ENCODE data around the gene NRIP3.
A peak's percentile ranks its signal among the peaks of the same experiment; 100 is the strongest.

NRIP3 gene

DNA sequence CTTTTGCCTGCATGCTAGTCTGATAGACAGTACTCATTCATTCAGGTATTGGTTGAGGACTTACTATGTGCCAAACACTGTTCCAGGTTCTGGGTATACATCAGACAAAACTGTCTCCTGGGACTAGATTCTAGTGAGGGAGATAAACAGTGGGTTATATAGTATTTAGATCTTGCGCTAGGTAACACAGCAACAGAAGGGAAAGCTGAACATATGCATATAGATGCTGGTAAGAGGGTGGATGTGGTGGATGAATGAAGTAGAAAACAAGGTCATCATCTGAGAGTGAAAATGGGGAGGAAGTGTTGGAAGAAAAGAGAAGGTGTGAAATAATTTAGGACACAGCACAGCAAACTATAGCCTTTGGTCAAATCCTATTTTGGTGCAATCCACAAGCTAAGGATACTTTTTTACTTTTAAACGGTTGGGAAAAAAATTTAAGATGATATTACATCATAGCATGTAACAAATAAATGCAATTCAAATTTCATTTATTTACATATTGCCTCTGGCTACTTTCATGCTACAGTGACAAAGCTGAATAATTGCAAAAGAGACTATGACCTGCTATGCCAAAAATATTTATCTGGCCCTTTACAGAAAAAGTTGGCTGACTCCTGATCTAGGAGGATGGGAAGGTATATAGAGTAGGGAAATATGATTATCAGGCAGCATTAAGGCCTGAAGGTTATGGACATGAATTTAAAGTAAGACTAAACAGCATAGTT, 32.4 kb downstream of the NRIP3 start:
- Mint-ChIP-seq H3K27me3 (ENCODE audit: low read depth) (no peaks in the 10 kb centered on the region), H3K4me3 (no peak overlapping the region), H3K27ac (no peak overlapping the region), H3K36me3 (ENCODE audit: low read depth) (no peaks in the 10 kb centered on the region), H3K4me1 (ENCODE audit: low read depth) (peaks cover 2% of the 10 kb centered on the region), H3K9me3 (no peaks in the 10 kb centered on the region)

DNA sequence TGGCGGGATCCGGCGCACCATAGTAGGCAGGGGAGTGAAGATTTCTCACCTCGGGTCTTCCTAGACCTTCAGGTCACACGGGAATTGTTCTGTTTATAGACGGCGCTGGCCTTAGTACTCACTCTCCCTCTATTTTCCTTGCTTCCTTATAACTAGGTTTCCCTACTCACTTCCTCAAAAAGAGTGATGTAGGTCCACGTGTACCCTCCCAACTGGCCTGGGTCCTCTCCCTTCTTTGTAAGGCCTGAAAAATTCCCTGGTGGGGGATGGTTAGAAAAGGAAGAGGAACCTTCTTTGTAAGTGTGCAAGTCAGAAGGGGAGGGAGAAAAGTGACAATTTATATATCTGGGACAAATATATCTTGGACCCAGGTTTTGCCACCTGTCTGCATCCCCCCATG, 36.6 kb downstream of the NRIP3 start:
- Mint-ChIP-seq H3K4me3 (no peak overlapping the region), H3K27me3 (ENCODE audit: low read depth) (no peaks in the 10 kb centered on the region), H3K27ac (no peak overlapping the region)

GRCh38 chr11:8964324-8965320, 39.2 kb downstream of the NRIP3 start, which contains the start of gene TMEM9B:
TMEM9B (minus strand) TSS chr11:8964442; CDS start chr11:8964313, 129 bp downstream.
- H3K4me1 Mint-ChIP-seq (ENCODE audit: low read depth): peaks cover 24% of the 10 kb centered on the region
- peaks cover 9% of the 10 kb centered on the region for H3K36me3 Mint-ChIP-seq (ENCODE audit: low read depth)
- peak within 1 kb of the TSS; percentile 98 for H3K4me3 Mint-ChIP-seq
- H3K27ac Mint-ChIP-seq: peak within 1 kb of the TSS; percentile 94
- no peaks in the 10 kb centered on the region for H3K27me3 Mint-ChIP-seq (ENCODE audit: low read depth)
- H3K9me3 Mint-ChIP-seq: no peaks in the 10 kb centered on the region

More for the DNA sequence above, 36.6 kb downstream of the NRIP3 start:
- Mint-ChIP-seq H3K4me1 (ENCODE audit: low read depth) (peaks cover 22% of the 10 kb centered on the region), H3K9me3 (no peaks in the 10 kb centered on the region), H3K36me3 (ENCODE audit: low read depth) (peaks cover 6% of the 10 kb centered on the region)

DNA sequence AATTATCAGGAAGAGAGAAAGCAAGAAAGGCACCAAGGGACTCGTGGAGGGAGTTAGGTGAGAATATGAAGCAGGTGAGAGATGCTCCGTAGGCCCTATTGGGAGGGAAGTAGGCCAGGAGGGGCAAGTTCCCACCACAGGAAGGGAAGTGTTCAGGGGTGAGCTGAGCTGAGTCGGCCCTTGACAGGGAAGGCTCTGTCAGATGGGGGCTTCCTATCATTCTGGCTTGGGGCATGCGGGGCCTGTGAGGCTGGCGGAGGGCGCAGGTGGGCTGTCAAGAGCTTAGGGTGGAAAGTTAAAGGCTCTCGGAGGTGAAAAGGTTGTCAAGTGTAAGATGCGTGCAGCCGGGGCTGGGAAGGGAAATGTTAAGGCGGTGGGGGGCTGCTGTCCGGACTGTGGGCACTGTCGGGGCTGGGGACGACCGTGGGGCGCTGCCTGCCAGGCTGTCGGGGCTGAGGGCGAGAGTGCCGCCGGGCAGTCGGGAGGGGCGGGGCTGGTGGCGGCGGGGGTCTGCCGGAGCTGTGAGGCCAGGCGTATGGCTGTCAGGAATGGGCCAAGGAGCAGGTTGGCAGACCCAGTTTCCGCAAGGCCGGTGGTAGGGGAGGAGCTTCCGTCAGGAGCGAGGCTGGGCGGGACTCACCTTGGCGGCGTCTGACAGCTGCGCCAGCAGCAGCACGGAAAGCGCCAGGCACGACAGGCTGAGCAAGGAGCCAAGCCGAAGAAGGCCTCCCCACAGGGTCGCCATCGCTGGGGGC, 40.1 kb downstream of the NRIP3 start:
- Mint-ChIP-seq H3K27ac (peak overlapping the region; percentile 94), H3K36me3 (ENCODE audit: low read depth) (peaks cover 9% of the 10 kb centered on the region), H3K4me1 (ENCODE audit: low read depth) (peaks cover 29% of the 10 kb centered on the region), H3K27me3 (ENCODE audit: low read depth) (no peaks in the 10 kb centered on the region), H3K4me3 (peak overlapping the region; percentile 98), H3K9me3 (no peaks in the 10 kb centered on the region)

DNA sequence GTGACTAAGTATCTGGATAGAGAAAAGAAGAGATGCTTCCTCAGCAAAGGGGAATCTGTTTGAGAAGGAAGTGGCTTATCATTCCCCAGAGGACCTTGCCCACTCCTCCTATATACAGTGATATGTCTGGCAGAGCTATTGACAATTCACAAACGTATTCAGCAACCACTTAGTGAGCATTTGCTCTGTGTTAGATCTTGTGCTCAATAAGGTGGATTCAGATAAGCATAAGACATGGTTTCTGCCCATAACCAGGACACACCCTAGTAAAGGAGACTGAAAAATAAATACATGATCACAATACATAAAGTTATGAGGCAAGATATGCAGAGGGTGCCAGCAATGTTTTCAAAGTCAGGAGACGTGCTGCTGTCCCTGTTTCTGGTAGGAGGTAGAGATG, 41.0 kb downstream of the NRIP3 start:
- peak overlapping the region; percentile 98 for H3K4me3 Mint-ChIP-seq
- peaks cover 29% of the 10 kb centered on the region for H3K4me1 Mint-ChIP-seq (ENCODE audit: low read depth)
- peak overlapping the region; percentile 94 for H3K27ac Mint-ChIP-seq
- H3K36me3 Mint-ChIP-seq (ENCODE audit: low read depth): peaks cover 9% of the 10 kb centered on the region
- H3K9me3 Mint-ChIP-seq: no peaks in the 10 kb centered on the region
- H3K27me3 Mint-ChIP-seq (ENCODE audit: low read depth): no peaks in the 10 kb centered on the region

GRCh38 chr11:8961401-8961800, 42.4 kb downstream of the NRIP3 start:
- Mint-ChIP-seq H3K9me3 (no peaks in the 10 kb centered on the region), H3K4me3 (no peak overlapping the region), H3K4me1 (ENCODE audit: low read depth) (peaks cover 36% of the 10 kb centered on the region), H3K27ac (peak overlapping the region; percentile 2), H3K36me3 (ENCODE audit: low read depth) (peaks cover 16% of the 10 kb centered on the region), H3K27me3 (ENCODE audit: low read depth) (no peaks in the 10 kb centered on the region)

- H3K4me3 Mint-ChIP-seq: no peak overlapping the region
- peak overlapping the region; percentile 4 for H3K27ac Mint-ChIP-seq
- no peaks in the 10 kb centered on the region for H3K9me3 Mint-ChIP-seq
- H3K27me3 Mint-ChIP-seq (ENCODE audit: low read depth): no peaks in the 10 kb centered on the region
- H3K4me1 Mint-ChIP-seq (ENCODE audit: low read depth): peaks cover 30% of the 10 kb centered on the region
- peaks cover 25% of the 10 kb centered on the region for H3K36me3 Mint-ChIP-seq (ENCODE audit: low read depth)
These were observed 44.1 kb downstream of the NRIP3 start for GRCh38 chr11:8959546-8960166.

GRCh38 chr11:8956860-8957259, 46.9 kb downstream of the NRIP3 start:
- no peaks in the 10 kb centered on the region for H3K27me3 Mint-ChIP-seq (ENCODE audit: low read depth)
- no peak overlapping the region for H3K4me3 Mint-ChIP-seq
- H3K4me1 Mint-ChIP-seq (ENCODE audit: low read depth): peaks cover 20% of the 10 kb centered on the region
- H3K9me3 Mint-ChIP-seq: no peaks in the 10 kb centered on the region
- H3K27ac Mint-ChIP-seq: no peak overlapping the region
- peaks cover 30% of the 10 kb centered on the region for H3K36me3 Mint-ChIP-seq (ENCODE audit: low read depth)

- no peak overlapping the region for H3K4me3 Mint-ChIP-seq
- peaks cover 2% of the 10 kb centered on the region for H3K4me1 Mint-ChIP-seq (ENCODE audit: low read depth)
- H3K27ac Mint-ChIP-seq: no peak overlapping the region
- H3K27me3 Mint-ChIP-seq (ENCODE audit: low read depth): peaks cover 3% of the 10 kb centered on the region
- peaks cover 35% of the 10 kb centered on the region for H3K36me3 Mint-ChIP-seq (ENCODE audit: low read depth)
- no peaks in the 10 kb centered on the region for H3K9me3 Mint-ChIP-seq
These were observed 54.9 kb downstream of the NRIP3 start for GRCh38 chr11:8948886-8949285.

DNA sequence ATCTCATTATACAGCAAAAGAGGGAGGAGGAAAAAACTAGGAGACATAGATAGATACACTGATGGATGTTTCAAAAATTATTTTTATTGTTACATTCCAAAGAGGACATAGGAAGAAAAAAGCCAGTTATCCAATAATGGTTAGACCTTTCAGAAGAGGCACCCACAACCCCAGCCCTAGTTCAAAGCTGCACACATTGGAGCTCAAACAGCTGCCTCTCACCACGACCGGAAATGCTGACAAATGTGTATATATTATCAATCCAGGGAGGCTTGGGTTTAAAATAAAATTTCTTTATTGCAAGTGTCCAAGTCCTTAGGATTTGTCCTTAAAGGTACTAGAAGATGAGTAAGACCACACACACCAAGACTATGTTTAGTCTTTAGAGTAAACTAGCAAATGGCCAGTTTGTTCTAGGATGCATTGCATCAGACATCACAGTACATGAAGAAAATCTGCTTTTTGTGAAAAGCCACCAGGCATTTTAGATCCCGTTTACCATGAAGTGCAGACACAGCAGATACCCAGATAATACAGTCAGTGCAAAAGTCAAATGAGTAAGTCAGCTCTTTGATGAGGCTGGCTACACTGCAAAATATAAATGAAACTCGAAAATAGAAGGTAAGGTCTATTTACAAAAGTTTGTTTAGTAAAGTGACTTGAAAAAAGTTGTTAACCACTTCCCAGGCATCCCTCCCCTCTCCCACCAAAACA, 56.4 kb downstream of the NRIP3 start:
- no peak overlapping the region for H3K4me3 Mint-ChIP-seq
- peaks cover 27% of the 10 kb centered on the region for H3K36me3 Mint-ChIP-seq (ENCODE audit: low read depth)
- H3K4me1 Mint-ChIP-seq (ENCODE audit: low read depth): peaks cover 2% of the 10 kb centered on the region
- no peaks in the 10 kb centered on the region for H3K9me3 Mint-ChIP-seq
- H3K27me3 Mint-ChIP-seq (ENCODE audit: low read depth): peaks cover 7% of the 10 kb centered on the region
- H3K27ac Mint-ChIP-seq: no peak overlapping the region

GRCh38 chr11:8942518-8943066, 61.2 kb downstream of the NRIP3 start, which contains the start of gene ASCL3:
ASCL3 (minus strand) TSS chr11:8943016; CDS start chr11:8938161, 4,855 bp downstream.
- Mint-ChIP-seq H3K27me3 (ENCODE audit: low read depth) (peaks cover 16% of the 10 kb centered on the region), H3K4me1 (ENCODE audit: low read depth) (no peaks in the 10 kb centered on the region), H3K4me3 (no peak within 1 kb of the TSS), H3K36me3 (ENCODE audit: low read depth) (peaks cover 10% of the 10 kb centered on the region), H3K27ac (no peak within 1 kb of the TSS), H3K9me3 (no peaks in the 10 kb centered on the region)

DNA sequence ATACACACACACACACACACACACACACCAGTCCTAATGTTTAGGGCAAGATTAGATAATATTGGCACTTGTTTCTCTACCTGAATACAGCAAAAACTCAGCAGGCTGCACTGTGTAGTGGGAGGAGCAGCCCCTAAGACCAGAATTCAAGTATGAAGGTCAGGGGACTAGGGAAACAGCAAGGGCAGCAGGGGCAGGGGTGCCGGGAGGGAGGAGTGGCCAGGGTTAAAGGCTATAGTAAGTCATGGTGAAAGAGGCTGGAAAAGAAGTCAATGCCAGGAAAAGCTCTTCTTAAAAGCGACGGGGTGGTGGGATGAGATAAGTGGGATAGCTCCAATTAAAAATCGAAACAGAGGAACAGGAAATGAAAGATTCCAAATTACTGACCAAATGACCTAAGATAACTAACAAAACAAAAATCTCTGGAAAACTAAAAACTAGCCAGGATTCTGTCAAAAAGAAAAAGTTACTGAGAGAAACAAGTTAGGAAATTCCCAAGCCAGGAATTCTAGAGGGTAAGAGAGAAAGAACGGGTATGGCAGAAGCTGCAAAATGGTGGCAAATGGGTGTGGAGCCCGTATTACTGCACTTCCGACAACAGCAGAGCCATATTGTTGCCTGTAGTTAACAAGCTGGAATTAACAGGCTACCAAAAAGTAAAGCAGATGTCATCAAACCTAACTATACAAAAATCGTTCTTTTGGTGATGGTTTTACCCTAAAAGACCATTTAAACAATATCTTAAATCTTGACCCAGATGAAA, 62.3 kb downstream of the NRIP3 start:
- peaks cover 3% of the 10 kb centered on the region for H3K4me1 Mint-ChIP-seq (ENCODE audit: low read depth)
- H3K4me3 Mint-ChIP-seq: no peak overlapping the region
- no peak overlapping the region for H3K27ac Mint-ChIP-seq
- peaks cover 16% of the 10 kb centered on the region for H3K27me3 Mint-ChIP-seq (ENCODE audit: low read depth)
- peaks cover 3% of the 10 kb centered on the region for H3K36me3 Mint-ChIP-seq (ENCODE audit: low read depth)
- no peaks in the 10 kb centered on the region for H3K9me3 Mint-ChIP-seq
